ENCODE measurements around the gene KCNK1.
"Not testable (repeated sequence)": the region's sequence is repeated elsewhere in the genome, so short reads cannot be mapped to it uniquely, and the experiment has no call there.

- TF ChIP-seq CTCF (conservative IDR thresholded peaks at IDR 0.05; ENCODE audit: low read depth, low read length); CEBPB (IDR thresholded peaks at IDR 0.05; ENCODE audit: low read depth, low read length); POLR2A (IDR thresholded peaks at IDR 0.05; ENCODE audit: low read depth, low read length); ELK1 (IDR thresholded peaks at IDR 0.05; ENCODE audit: borderline replicate concordance, low read depth, low read length); USF2 (IDR thresholded peaks at IDR 0.05; ENCODE audit: low read depth, low read length); NFE2L2 (IDR thresholded peaks at IDR 0.05; ENCODE audit: low read depth, low read length); SMC3 (IDR thresholded peaks at IDR 0.05; ENCODE audit: low read depth, low read length); CHD1 (IDR thresholded peaks at IDR 0.05; ENCODE audit: low read depth, low read length); MXI1 (IDR thresholded peaks at IDR 0.05; ENCODE audit: borderline replicate concordance, low read depth, low read length); BHLHE40 (IDR thresholded peaks at IDR 0.05; ENCODE audit: low read depth, low read length); FOS (IDR thresholded peaks at IDR 0.05; ENCODE audit: low read depth, low read length); RCOR1 (IDR thresholded peaks at IDR 0.05; ENCODE audit: insufficient replicate concordance, low read length); MAFK (IDR thresholded peaks at IDR 0.05; ENCODE audit: low read depth, low read length): not testable (repeated sequence)
Observed at GRCh38 chr1:233670363-233670762, 56.5 kb downstream of the KCNK1 start.

Data from IMR-90 (cell line).